ENCODE data around the gene ITGA1.

Gene ITGA1

DNA sequence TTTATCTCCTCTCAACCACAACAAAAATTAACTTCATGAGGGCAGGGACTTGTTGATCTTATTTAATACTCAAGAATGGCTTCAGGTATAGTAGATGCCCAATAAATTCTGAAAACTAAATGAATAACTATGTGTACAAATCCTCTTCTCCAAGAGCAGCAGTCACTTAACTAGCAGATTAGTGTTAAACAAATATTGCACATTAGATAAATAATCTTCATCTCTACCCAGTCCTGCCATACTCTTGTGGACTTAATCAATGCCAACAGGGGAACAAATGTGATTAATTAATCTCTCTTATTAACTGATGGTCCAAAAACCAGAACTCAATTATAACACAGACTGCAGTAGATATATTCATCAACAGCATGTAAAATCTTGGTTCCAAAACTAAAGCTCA, 15.0 kb upstream of the ITGA1 start:
- no peak for DNase-seq (ENCODE audit: low spot score)

DNA sequence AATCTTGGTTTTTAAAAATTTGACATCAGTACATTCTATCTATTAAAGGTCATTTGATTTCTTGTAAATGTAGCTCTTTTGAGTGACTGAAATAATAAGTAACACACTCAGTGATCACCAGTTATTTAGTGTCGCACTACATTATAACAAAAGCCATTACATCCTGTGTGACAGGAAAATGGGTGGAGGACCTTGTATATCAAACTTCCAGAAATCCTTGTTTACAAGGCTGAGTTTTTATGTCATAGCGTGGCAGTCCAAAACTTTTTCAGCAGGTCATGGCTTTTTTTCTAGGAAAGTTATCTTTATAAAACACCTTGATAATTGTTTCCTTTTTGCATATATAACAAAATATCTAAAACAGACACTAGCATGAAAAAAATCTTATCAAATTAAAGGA, 14.4 kb upstream of the ITGA1 start:
- no peak for DNase-seq (ENCODE audit: low spot score)

DNA sequence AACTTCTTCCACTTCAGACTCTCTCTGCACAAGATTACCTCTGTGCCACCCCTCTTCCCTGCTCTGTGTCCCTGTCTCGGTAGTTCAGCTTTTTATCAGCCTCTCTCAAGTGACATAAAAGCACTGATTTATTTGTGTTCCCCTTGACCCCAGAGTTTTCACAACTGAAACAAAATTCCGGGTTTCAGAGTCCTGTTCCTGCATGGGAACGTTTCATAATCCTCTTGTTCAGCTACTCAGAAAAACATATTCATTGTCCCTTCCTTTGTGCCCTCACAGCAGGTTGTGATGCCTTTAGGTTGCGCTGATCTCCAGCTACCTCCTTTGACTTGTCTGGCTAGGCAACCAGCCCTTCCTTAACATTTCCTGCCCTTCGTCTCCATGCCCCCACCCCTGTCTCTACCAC, 13.7 kb upstream of the ITGA1 start:
- no peak for DNase-seq (ENCODE audit: low spot score)

DNA sequence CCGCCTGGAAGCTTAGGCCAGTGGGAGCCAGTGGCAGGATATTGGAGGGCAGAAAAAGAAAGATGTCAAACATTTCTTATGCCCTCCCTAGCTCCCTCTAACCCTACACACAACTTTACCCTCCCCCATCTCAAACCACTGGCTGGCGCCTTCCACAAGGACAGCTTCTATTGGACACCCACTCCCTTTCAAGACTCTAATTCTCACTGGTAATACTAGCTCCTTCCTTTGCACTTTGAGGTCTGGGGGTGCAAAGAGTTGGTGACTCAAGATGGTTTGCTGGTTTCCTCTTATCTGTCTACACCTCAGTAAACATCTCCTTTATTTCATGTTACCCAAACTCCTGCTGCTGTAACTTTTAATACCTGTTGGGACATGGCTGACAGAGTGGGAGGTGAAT, 11.6 kb upstream of the ITGA1 start:
- no peak for DNase-seq (ENCODE audit: low spot score)

DNA sequence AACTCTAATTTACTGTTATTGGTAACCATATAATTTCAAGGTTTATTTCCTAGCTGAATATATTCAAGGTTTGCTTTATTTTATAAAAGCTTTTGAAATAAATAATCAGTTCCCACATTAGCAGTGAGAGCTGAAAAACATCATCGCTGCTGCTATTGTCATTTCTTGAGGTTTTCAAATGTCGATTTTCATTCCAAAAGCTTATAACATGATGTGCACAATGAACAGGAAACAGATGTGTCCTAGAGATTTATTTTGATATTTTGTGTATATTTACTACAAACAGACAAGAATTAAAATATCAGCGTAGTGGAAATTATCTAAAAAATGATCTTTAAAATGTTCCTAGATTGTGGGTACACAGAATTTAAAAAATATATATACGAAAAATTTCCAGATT, 10.5 kb upstream of the ITGA1 start:
- DNase-seq (ENCODE audit: low spot score) = no peak

DNA sequence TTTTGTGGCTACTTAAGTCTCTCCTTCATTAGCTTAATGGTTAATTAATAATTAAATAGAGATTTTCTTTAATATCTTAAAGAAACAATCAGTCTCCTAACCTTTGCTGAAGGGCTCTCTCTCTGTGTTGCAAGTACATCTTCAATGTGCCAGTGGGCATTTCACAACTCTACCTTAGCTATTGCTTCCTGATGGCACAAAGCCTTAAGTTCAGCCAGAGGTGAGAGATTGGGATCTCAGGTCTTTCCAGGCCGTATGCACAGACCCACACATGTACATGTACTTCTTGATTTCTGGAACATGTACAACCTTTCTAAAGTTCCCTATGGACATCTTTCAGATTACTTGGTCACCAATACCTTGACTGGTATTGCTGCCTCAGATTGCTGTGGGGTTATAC, 8.9 kb upstream of the ITGA1 start:
- DNase-seq (ENCODE audit: low spot score) = no peak

DNA sequence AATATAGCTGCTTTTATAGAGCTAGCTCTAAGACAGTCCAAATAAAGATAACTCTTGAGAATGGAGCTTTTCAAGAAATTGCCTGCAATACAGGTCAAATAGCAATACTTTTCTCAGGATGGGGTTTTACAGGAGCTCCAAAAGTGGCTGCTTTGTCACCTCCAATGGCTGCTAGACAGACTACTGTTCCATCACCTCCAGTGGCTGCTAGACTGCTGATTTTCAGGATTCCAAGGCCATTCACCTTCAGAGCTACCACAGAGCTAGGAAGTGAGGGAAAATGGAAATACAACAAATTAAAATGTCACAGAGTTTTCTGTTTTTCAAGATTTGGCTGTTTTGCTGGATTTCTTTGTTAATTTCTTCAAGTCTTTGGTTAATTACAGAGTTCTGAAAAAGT, 8.5 kb upstream of the ITGA1 start:
- no peak for DNase-seq (ENCODE audit: low spot score)

DNA sequence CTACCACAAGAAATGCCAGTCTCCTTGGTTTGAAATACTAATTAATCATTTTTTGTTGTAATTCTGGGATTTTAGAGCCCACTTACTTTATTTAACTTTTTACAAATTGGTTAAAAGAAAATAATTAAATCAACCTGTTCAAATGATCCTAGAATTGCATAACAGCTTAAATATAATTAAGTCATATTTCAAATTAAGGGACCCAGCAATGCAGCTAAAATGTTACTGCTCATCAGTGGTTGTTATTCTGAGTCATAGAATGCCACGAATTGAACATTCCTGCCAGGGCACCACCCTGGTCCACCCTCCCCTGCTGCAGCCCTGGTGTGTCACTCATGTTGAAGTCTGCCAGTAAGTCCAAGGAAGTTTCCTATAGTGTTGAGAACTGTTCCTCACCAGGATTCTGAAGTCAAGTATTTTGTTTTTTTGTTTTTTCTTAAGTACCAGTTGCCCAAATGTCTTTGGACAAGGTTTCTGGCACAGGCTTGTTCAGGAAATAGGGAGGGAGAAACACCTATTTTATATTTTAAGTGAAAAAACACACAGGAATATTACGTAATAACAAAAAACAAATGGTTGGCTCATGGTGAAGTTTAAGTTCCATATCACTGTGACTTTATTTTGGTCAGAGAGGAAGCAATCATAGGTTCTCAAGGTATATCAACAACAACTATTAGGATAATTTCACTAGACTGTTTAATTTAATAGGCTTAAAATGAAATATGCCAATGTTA, 4.3 kb upstream of the ITGA1 start:
- peak; percentile 74 for DNase-seq (ENCODE audit: low spot score)

DNA sequence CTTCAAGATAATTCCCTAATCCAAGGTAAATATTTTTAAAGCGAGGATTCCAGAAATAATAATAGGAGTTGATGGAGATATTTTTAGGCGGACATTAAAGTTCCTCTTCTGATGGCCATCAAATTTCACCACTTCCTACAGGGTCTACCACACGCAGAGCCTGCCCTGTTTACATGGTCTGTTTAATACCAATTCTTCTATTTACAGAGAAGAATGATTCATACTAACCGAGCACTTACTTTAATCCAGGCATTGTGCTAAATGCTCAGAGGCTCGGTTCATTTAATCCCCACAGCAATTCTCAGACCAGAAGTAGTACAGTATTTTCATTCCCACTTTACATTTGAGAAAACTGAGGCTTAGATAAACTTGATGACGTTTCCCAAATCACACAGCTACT, 3.0 kb upstream of the ITGA1 start:
- DNase-seq (ENCODE audit: low spot score) = no peak

DNA sequence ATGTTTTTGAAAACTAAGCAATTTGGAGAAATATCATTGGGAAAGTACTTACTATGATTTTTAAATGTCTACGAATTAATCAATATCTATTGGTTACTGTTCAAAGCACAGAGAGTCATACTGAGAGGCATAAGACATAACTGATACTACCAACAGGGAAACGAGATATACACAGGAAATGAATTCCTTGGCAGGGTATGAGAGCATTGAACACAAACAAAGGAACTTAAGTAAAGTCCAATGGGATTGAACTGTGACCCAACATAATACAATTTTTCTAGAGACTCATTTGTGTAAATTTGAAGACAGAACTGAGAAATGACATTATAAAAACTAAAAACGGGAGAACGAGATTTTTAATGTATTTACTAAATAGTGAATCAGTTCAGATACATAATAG, 1.3 kb upstream of the ITGA1 start:
- DNase-seq (ENCODE audit: low spot score) = no peak

DNA sequence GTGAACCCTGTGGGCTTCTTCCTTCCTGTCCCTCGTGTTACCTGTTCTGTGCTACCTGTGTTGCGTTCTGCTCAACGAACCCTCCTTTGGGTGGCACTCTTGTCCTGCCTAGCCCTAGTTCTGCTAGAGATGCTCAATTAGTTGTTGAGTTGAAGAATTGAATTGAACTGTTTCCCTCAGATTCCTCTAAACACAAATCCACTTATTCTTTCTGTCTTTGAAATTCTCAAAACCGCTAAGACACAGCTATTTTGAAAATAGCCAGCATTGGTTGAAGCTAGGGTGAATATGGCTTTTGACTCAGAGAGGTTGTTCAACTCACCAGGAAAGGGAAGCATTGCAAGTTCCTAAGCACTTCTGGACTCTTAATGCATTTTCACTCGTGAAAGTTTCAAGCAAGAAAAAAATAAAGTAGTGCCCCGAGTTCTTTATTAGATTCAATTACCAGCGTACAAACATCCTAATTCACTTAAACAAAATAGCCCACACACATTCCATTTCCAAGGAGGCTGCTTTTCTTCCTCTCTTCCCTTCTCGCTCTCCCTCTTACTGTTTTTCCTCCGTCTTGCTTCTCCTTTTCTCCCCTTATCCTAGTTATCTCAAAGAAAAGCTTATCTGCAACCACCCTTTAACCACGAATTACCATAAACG, 642 bp upstream of the ITGA1 start:
- DNase-seq (ENCODE audit: low spot score) = no peak

DNA sequence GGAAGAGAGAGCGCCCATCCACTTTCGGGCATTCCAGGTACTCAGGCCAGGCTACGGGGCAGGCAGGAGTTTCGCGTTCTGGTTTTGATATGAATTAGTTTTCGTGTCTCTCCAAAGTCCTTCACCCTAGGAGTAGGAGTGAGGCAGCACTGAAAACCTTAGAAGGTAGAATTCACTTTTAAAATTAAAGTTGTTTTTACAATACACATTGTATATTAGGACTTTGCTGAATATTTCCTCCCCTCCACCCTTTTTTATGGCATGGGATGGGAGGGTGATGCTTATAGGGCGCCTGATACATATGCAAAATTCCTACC, 747 bp downstream of the ITGA1 start:
- DNase-seq (ENCODE audit: low spot score) = no peak

DNA sequence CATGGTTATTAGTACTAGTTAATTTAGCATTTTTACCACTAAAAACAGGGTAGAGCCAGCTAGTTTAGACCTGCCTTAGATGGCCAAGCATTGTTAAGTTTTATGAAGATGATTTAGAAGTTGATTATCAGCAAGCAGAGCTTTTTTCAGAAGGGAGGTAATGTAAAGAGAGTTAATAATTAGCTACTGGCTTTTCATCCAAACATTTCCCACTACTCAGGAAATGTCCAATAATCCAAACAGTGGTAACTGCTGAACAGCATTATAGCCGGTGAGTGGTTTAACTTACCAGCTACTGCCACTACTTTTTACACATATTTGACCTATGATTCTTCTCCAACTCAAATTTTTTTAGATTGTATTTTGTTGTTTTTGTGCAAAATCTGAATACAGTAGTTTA, 1.7 kb downstream of the ITGA1 start:
- no peak for DNase-seq (ENCODE audit: low spot score)

DNA sequence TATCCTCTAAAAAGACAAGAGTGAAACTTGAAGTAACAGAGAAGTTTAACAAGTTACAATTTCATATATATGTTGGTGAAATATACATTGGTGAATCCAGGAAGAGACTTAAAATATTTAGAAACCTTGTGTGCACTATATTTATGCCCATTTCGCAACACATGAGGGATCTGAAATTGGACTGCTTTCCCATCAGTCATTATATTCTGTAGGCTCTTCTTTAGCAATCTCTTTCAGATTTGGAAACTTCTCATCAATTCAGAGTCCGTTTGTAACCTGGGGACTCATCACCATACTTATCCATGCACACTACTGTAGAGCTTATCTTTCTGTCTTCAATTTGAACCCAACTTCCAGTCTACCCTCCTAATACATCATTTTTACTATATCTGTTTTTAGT, 2.1 kb downstream of the ITGA1 start:
- no peak for DNase-seq (ENCODE audit: low spot score)

DNA sequence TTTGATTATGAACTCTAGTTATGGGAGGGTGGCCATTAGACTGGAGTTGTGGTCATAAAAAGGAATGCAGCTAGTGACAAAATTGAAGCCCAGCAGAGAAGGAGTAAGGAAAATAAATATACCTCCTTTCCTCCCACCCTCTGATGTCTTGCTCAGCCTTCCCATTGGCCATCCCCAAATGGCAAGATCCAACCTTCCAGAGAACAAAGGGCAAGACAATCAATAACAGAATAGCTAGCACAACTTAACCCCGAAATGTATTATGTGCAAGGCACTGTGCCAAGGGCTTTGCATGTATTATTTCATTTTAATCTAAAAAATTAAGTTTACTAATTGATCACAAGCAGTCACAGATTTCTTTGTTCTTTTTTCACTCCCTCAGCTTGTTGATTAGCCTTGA, 3.6 kb downstream of the ITGA1 start:
- no peak for DNase-seq (ENCODE audit: low spot score)

DNA sequence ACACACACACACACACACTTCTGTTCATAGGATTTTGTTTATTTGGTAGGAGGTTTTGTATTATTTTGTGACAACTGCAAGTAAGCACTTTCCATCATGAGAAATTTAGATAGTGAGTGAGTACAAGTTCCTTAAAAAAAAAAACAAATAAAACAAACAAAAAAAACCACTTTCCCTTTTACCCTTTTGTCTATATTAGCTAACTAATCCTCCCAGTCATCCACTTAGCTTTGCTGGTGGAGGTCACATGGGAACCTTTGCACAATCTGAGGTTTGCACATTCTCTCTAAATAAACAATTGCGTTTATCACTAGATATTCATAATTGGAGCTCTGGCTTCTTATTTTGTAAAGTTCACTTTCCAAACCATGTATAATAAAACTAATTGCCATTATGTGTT, 6.8 kb downstream of the ITGA1 start:
- no peak for DNase-seq (ENCODE audit: low spot score)

DNA sequence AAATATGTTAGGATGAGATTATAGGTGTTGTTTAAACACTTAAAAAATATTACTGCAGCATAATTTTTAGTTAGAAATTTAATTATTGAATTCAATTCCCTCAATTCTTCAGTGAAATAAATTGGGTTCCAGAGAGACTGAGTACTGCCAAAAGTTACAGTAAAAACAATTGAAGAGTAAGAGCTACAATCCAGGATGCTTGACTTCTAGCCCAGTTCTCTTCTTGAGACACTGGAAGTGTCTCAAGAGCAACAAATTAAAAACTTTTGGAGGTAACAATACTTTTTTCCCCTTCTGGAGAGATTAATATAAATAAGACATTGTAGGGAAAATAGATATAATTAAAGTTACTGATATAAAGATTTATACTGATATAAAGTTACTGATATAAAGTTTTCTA, 8.3 kb downstream of the ITGA1 start:
- no peak for DNase-seq (ENCODE audit: low spot score)

DNA sequence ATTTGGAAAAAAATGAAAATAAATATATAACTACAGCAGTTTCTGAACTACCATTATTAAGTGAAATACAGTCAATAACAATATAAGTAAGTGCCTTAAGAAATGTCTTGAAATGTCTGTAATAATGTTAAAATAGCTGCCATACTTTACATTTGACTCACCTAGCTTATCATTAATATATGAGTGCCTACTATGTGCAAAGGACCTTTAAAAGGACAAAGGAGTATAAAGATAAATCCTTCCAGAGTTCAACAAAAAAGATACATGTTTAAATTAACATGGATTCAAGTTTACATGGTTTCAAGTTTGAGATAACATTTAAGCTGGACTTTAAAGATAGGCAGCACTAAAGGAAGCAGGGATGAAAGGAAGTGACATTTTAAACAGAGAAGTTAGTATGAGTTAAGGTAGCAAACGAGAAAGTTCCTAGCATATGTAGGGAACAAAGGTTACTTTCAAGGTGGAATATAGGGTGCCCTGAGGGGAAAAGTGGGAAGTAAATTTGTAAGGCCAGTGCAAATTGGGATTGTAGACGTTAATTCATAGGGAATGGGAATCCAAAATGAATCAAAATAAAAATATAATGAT, 8.9 kb downstream of the ITGA1 start:
- DNase-seq (ENCODE audit: low spot score) = no peak

DNA sequence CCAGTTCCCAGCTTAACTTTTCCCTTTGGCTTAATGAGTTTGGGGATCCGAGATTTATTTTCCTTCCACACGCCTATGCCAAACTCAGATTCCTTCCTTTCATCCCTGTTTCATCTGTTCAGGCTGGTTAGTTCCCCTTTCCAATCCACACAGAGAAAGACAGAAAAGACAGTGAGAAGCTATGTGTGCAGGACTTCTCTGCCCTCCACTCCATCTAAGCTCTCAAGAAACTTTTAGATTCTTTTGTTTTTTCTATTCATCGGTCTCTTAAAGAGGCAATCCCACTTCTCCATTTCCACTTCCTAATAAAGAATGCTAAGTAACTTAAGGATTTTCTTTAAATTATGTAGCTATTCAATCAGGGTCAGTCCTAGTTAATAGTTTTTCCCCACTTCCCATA, 11.2 kb downstream of the ITGA1 start:
- no peak for DNase-seq (ENCODE audit: low spot score)

DNA sequence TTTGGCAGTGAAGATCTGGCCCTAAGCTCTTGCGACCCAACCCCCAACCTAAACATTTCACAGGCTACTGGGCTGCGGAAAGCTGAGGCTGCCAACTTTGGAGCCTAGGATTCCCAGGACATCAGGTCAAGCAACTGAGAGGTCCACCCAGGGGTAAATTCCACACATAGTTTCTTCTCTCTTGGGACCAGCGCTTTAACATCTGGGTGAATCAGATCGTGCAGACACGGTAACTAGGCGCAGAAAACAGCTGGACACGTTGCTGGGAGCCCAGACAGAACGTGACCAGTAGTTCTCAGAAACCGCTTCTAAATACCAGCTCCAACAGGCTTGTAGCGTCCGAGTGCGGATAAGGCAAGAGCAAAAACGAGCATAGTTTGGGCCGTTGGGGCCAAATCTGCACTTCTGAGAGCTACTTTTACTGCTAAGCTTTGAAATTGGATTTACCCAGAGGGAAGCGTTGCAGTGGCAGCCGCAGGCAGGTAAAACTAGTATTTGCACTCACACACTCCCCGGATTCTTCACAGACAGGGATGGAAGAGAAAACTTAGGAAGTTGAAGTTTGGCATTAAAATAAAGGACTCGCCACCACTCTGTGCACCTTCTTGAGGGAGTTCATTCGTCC, 11.8 kb downstream of the ITGA1 start:
- DNase-seq (ENCODE audit: low spot score) = peak; percentile 78

DNA sequence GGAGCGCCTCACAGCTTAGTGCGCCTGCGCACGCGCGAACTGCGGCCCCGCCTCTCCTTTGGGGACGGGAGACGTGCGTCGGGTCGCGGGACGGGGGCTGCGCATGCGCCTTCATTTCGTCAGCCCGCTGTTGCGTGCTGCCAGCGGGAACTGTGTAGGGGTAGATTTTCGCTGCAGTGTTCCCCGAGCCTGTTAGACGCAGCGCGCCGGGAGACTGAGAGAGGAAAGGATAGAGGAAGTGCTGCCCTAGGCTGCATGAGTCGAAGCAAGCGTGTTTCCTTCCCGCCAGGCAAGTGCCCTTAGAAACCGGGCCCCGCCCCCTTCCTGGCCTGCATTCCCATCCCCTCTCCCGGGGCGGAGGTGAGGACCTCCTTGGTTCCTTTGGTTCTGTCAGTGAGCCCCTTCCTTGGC, 12.3 kb downstream of the ITGA1 start:
- DNase-seq (ENCODE audit: low spot score) = peak; percentile 97

DNA sequence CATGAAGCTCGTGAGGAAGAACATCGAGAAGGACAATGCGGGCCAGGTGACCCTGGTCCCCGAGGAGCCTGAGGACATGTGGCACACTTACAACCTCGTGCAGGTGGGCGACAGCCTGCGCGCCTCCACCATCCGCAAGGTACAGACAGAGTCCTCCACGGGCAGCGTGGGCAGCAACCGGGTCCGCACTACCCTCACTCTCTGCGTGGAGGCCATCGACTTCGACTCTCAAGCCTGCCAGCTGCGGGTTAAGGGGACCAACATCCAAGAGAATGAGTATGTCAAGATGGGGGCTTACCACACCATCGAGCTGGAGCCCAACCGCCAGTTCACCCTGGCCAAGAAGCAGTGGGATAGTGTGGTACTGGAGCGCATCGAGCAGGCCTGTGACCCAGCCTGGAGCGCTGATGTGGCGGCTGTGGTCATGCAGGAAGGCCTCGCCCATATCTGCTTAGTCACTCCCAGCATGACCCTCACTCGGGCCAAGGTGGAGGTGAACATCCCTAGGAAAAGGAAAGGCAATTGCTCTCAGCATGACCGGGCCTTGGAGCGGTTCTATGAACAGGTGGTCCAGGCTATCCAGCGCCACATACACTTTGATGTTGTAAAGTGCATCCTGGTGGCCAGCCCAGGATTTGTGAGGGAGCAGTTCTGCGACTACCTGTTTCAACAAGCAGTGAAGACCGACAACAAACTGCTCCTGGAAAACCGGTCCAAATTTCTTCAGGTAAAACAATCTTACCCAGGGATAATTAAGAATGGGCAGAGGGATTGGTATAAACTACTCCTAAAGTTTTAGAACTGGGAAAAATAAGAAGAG, 12.9 kb downstream of the ITGA1 start:
- DNase-seq (ENCODE audit: low spot score) = peak; percentile 51

DNA sequence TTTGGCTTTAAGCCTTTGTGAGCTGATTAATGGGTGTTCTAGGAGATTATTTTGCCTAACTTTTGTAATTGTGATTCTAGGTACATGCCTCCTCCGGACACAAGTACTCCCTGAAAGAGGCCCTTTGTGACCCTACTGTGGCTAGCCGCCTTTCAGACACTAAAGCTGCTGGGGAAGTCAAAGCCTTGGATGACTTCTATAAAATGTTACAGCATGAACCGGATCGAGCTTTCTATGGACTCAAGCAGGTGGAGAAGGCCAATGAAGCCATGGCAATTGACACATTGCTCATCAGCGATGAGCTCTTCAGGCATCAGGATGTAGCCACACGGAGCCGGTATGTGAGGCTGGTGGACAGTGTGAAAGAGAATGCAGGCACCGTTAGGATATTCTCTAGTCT, 13.6 kb downstream of the ITGA1 start:
- no peak for DNase-seq (ENCODE audit: low spot score)

Measured in AG08395 (cell line).